Thoracic aorta (tissue), 2 donors: ENCODE data around the gene RBMS3. TPM values are rescaled to one million over a fixed set of nuclear protein-coding genes. Genes with fewer than 3 reads are reported as not detected.
A peak's percentile ranks its signal among the peaks of the same experiment; 100 is the strongest.

Source experiments
- ATAC-seq: fragments of 150-250 bp; one replicate; pipeline ENCODE4 v1.8.0; 2017; ENCODE audit warnings: low read depth; ENCODE audit not compliant: insufficient number of reproducible peaks, low FRiP score
- DNase-seq: peaks from one replicate; pipeline ENCODE4 v3.0.0-alpha.2; 2020; ENCODE audit warnings: low spot score
- H3K27ac ChIP-seq, 2 donors: fragments of 200-600 bp; sonication (generic); 1 replicate in 1 of 2; 2 replicates in 1 of 2; pipeline ENCODE4 v1.5.1; 2016; ENCODE audit warnings: mild to moderate bottlenecking in 2 of 2, moderate library complexity in 2 of 2
- H3K27me3 ChIP-seq: fragments of 200-600 bp; sonication (generic); replicated peaks from 2 replicates; pipeline ENCODE4 v1.6.0; 2016; ENCODE audit warnings: mild to moderate bottlenecking; ENCODE audit not compliant: insufficient read depth
- H3K36me3 ChIP-seq: fragments of 200-600 bp; sonication (generic); one replicate; pipeline ENCODE4 v1.5.1; 2016
- H3K4me1 ChIP-seq, 2 donors: fragments of 200-600 bp; sonication (generic); 1 replicate in 1 of 2; 2 replicates in 1 of 2; pipeline versions ENCODE4 v1.5.1 to v1.6.0; 2016; ENCODE audit warnings: low read depth in 2 of 2, mild to moderate bottlenecking in 1 of 2; ENCODE audit not compliant: control insufficient read depth in 1 of 2
- H3K4me3 ChIP-seq: fragments of 200-600 bp; sonication (generic); 2 replicates; pipeline ENCODE4 v1.5.1; 2016; ENCODE audit warnings: mild to moderate bottlenecking
- H3K9me3 ChIP-seq: fragments of 200-600 bp; sonication (generic); 2 replicates; pipeline ENCODE4 v1.5.1; 2016
- CTCF ChIP-seq: fragments of 200-600 bp; sonication (generic); IDR thresholded peaks from one replicate; pipeline ENCODE4 v1.5.1; 2019; ENCODE audit warnings: antibody characterized with exemption
- total RNA-seq, 2 donors: library from RNA; depleted of rRNA; stranded (reverse); fragments of >200 nt; gene quantifications; one replicate each; pipeline versions ENCODE4 v1.1.0 to v1.2.3, GENCODE V29; 2016

Gene RBMS3
- total RNA-seq, 2 donors from 2014 or later: 149 to 186 TPM

- Histone ChIP-seq H3K4me3 (no peak overlapping the region), H3K27me3 (no peaks in the 10 kb centered on the region), H3K36me3 (no peaks in the 10 kb centered on the region), H3K4me1 (peaks cover 9 to 29% of the 10 kb centered on the region in 2 donors), H3K9me3 (no peaks in the 10 kb centered on the region), H3K27ac (no peak overlapping the region)
- no peak for DNase-seq
- no peak for TF ChIP-seq CTCF
- ATAC-seq: no peak
Observed at GRCh38 chr3:29565236-29565635, 284.4 kb downstream of the RBMS3 start.

GRCh38 chr3:29567501-29567900, 286.6 kb downstream of the RBMS3 start:
- no peaks in the 10 kb centered on the region for H3K27me3 ChIP-seq
- ATAC-seq (no peak), DNase-seq (no peak)
- peaks cover 9 to 29% of the 10 kb centered on the region in 2 donors for H3K4me1 ChIP-seq
- TF ChIP-seq CTCF: no peak
- H3K27ac ChIP-seq: peak overlapping the region in 1 of 2 donors; percentile 6
- no peaks in the 10 kb centered on the region for H3K36me3 ChIP-seq
- no peak overlapping the region for H3K4me3 ChIP-seq
- no peaks in the 10 kb centered on the region for H3K9me3 ChIP-seq

GRCh38 chr3:29568355-29568754, 287.5 kb downstream of the RBMS3 start:
- Histone ChIP-seq H3K27me3 (no peaks in the 10 kb centered on the region), H3K27ac (no peak overlapping the region), H3K36me3 (no peaks in the 10 kb centered on the region), H3K4me3 (no peak overlapping the region), H3K9me3 (no peaks in the 10 kb centered on the region), H3K4me1 (peaks cover 9 to 29% of the 10 kb centered on the region in 2 donors)
- DNase-seq: no peak
- ATAC-seq: no peak
- TF ChIP-seq CTCF: no peak

GRCh38 chr3:29576181-29576580, 295.3 kb downstream of the RBMS3 start:
- DNase-seq (no peak), ATAC-seq (no peak)
- Histone ChIP-seq H3K27ac (no peak overlapping the region), H3K9me3 (no peaks in the 10 kb centered on the region), H3K27me3 (no peaks in the 10 kb centered on the region), H3K4me3 (no peak overlapping the region), H3K4me1 (peaks cover 3 to 6% of the 10 kb centered on the region in 2 donors), H3K36me3 (no peaks in the 10 kb centered on the region)
- no peak for TF ChIP-seq CTCF

GRCh38 chr3:29576675-29577074, 295.8 kb downstream of the RBMS3 start:
- peaks cover 3 to 6% of the 10 kb centered on the region in 2 donors for H3K4me1 ChIP-seq
- no peaks in the 10 kb centered on the region for H3K36me3 ChIP-seq
- ATAC-seq (no peak), DNase-seq (no peak)
- H3K9me3 ChIP-seq: no peaks in the 10 kb centered on the region
- H3K4me3 ChIP-seq: no peak overlapping the region
- H3K27me3 ChIP-seq: no peaks in the 10 kb centered on the region
- H3K27ac ChIP-seq: no peak overlapping the region
- no peak for TF ChIP-seq CTCF
